NCI-H524 treated with DMSO at 0.1 percent for 48 hours (cell line): ENCODE data around the gene TRIO.
"Not testable (repeated sequence)": the region's sequence is repeated elsewhere in the genome, so short reads cannot be mapped to it uniquely, and the experiment has no call there.

ENCODE experiments used
- DNase-seq: peaks from one replicate; lab custom pipeline; 2025; lab: John Stamatoyannopoulos, UW

The TRIO gene

DNA sequence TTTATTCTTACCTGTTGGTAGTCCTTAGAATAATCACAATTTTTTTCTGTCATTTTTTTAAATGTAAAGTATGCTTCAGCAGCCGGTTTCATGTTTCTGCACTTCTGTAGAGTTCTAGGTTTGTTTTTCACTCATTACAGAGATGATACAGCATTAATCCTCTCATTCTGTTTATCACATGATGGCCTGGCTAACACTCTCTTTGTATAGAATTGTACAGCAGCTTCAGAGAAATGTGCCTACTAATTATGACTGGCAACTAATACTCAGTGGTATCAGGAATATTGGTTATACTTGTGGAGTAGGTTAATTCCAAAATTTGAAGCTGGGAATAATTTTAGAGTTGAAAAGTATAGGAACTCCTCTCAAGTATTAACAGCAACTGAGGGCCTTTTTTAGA lies 245.6 kb downstream of the TRIO start:
- no peak for DNase-seq

DNA sequence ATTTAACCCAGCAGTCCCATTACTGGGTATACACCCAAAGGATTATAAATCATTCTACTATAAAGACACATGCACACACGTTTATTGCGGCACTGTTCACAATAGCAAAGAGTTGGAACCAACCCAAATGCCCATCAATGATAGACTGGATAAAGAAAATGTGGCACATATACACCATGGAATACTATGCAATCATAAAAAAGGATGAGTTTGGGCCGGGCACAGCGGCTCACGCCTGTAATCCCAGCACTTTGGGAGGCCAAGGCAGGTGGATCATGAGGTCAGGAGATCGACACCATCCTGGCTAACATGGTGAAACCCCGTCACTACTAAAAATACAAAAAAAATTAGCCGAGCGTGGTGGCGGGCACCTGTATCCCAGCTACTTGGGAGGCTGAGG lies 249.4 kb downstream of the TRIO start:
- not testable (repeated sequence) for DNase-seq

DNA sequence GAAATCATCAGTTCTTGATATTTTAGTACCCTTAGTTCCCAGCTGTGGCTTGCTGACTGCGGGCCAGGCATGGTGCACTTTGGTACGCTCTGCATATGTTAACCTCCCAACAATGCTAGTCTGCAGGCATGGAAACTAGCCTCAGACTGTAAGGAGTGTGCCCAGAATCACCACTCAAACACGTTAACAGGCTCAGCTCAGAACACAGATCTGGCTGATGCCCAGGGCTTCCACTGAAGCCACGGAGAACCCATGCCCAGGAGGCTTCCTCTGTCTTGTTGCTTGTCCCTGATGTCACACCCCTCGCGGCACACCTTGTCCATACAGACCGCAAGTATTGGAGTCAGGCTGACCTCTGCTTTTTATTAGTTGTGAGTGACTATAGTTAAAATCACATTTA lies 251.2 kb downstream of the TRIO start:
- no peak for DNase-seq

DNA sequence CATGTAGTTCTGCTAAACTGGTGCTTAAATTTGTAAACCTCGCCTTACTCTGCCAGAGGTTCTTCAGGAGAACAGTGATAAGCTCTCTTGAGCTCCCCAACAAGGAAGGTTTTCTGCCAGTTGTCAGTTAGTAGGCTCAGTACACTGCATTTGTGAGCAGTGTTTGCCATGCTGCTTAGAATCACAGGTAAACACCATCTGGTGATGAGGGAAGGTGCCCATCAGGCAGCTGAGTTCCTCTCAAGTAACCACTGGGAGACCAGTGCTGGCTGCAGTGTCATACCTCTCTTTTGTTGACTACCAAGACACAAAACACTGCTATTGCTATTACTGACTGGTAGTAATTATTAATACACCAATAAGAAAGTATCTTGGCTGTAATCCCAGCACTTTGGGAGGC lies 252.3 kb downstream of the TRIO start:
- no peak for DNase-seq

DNA sequence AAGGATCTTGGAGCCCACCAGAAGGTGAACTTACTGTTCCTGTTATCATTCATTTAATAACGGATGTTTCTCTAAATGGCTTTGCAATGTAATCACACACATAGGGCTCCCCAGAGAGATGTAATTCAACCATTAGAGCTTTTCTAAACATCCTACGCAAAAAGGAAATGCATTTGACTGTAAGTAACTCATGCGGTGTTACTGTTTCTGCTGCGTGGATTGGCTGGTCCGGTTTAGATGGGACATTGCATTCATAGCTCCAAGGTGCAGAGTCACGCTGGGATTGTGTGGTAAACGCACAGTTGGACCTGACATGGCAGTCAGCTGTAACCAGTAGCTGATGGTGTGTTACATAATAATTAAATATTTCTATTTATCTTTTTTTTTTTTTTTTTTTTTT lies 252.9 kb downstream of the TRIO start:
- no peak for DNase-seq

DNA sequence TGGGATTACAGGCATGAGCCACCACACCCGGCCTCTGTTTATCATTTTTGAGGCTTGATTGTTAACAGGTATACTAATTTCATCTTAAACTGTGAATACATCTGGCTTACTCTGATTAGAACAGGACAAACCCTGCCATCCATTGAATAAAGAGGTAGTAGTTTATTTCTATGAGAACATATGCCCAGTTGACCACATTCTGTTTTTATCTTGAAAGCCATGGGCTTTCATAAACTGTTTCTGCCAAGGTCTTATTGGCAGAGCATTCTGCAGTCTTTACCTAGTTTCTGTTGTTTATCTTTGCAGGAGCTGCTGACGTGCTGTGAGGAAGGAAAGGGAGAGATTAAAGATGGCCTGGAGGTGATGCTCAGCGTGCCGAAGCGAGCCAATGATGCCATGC lies 253.6 kb downstream of the TRIO start:
- no peak for DNase-seq

DNA sequence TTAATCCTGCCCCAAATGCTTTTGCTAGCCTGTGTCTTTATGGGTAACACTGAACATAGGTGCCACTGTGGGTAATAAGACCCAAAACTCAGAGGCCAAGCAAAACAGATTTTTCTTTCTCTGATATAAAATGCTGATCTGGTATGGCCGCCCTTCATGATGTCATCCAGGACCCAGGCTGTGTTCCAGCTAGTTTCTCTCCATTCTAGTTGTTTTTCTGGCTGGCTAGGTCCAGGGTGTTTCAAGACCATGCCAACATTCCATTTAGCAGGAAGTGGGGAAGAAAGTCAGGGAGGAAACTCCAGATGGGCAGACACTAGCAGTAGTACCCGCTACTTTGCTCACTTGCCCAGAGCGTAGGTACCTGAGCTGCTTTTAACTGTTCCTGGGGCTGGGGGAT lies 254.6 kb downstream of the TRIO start:
- DNase-seq, result no peak

DNA sequence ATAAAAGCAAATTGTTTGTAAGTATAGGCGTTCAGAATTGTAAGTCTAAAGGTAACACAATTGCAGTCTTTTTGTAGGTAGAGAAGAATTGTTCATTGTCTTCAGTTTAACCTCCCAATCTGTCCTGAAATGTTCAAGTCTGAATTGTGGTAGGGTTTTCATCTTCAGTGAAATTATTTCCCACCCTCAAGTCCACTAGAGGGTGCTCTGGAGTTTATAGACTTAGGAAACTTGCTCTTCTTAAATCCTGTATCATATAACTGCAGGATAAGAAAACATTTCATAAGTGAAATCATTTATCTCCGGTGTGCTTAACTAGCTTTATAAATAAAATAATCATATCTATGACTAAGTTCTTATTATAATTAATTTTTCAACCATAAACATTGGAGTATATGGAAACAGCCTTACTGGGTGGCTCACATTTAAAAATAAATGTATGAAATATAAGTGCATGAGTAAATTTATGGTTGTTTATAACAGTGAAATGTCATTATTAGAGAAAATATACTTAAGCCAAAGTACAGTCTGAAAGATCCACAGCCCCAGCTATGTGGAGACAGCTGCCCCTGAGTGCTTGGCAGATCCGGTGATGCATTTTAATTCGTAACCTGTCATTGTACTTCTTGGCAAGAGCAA lies 256.0 kb downstream of the TRIO start:
- DNase-seq, result peak; percentile 23

DNA sequence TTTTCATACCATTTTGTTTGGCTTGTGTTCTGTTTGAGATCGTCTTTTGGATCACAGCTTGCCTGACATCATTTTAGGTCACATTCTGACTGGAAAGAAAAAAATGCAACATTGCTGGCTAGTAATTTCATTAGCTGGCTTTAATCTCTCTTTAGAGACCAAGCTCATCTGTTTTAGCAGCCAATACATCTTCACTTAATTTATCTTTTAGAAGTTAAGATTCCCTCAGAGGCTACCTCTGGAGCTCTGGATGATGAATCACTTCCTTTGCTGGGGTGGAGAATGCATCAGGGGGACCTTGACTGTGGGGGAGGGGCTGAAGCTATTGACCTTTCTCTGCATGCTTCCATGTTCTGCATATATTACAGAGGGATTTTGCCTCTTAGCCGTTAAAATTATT lies 256.9 kb downstream of the TRIO start:
- DNase-seq, result no peak

DNA sequence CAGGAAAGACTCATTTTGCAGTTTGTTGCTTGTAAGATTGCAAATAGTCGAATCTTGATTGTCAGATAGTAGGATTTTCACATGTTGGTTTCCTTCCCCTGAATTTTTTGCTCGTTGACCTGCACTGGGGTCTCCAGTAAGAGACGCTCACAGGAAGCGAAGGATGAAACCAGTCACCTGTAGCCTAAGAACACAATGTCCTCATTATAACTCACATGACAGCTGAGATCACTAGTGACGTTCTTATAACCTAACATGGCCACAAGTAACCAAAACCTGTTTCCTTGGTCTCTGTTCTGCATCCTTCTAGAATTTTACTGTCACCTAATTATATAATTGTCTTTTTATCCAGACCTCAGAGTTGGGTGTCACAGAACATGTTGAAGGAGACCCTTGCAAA lies 257.5 kb downstream of the TRIO start:
- no peak for DNase-seq

DNA sequence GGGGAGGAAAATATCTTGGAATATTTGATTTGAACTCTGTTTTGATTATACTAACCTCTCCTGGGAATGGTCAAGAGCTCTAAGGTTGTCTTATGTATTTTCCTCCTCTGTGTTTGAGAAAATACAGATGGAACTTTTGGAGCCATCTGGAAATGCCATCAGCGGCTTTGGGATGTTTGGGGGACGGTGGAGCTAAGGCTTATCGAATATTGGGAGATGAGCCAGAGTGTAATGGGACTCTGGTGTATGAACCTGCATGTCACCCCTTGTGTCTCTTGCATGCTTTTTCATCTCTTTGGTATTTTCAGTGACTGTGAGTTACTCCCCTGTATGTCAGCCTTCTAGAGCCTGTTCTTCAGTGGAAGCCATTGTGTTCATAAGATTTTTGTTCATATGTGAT lies 258.5 kb downstream of the TRIO start:
- DNase-seq, result no peak

DNA sequence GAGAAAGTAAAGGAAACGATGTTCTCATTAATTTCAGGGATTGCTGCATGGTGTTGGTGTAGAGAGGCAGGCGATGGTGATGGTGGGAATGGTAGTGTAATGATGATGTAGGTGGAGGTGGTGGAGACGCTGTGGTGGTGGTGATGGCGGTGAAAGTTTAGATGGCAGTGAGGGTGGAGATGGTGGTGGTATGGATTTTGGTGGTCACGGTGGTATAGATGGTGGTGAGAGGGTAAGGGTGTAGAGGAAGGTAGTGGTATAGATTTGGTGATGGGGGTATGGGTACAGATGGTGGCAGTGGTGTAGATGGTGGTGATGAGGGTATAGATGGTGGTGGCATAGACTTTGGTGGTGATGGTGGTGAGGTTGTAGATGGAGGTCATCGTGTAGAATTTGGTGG lies 259.3 kb downstream of the TRIO start:
- no peak for DNase-seq

DNA sequence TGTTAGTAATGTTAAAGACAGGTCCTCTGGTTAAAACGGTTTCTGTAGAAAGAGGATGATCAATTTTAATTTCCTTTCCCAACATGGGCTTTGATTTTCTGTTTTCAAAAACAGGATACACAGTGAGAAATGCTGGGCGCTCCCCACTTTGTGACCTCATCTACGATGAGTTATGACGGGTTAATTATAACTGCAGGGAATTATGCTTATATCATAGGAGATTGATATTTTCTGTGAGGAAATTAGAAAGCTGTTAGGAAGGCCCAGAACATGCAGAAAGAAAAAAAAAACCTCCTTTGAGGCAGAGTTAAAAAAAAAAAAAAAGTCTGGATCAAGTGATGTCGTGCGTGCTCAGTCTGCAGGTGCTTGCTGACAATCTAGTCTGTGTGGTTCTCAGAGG lies 261.6 kb downstream of the TRIO start:
- no peak for DNase-seq

DNA sequence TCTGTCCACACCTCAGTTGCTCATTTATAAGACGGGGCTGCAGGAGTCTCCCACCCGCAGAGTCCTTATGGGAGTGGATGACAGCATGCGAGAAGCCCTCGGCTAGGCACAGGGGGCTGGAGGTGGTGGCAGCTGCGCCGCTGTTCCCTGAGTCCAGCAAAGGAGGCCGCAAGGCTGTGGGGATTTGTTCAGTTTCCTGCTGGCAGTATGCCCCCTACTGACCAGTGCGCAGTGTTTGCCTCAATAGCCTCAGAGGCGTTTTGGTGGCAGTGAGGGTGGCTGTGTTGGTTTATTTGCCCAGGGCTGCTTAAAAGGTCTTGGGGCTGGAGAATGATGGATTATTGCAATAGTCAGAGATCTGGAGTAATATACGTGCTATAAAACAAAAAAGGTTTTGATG lies 262.1 kb downstream of the TRIO start:
- no peak for DNase-seq

DNA sequence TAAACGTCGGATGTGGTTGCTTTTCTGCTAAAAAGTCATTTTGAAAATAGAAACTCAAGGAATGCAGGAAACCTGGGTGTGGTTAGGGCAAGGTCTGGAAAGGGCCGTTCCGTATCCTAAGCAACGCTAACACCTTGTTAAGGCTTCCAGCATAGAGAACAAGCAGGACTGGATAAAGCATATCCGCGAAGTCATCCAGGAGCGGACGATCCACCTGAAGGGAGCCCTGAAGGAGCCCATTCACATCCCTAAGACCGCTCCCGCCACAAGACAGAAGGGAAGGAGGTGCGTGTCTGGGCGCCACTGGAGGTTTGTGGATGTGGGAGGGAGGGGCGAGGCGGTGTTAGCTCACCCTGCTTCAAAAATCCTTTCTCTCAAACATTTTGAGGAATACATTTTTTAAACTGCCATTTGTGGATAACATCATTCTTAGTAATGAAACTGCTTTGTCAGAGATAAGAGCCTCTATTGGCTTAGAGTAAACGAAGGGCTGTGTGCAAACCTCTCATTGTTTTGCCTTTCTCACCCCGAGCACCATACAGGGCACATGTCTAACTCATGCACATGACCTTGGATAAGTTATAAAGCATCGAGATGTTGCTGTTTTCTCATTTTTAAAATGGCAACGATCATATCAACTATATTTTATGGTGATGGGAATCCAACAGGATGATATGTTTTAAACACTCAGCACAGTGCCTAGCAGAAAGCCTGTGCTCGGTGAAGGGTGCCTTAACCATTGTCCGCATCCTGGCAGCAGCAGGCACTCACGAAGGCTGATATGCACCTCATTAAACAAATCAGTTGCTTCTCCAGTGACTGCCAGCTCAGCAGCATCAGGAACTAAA lies 262.8 kb downstream of the TRIO start:
- DNase-seq, result no peak

DNA sequence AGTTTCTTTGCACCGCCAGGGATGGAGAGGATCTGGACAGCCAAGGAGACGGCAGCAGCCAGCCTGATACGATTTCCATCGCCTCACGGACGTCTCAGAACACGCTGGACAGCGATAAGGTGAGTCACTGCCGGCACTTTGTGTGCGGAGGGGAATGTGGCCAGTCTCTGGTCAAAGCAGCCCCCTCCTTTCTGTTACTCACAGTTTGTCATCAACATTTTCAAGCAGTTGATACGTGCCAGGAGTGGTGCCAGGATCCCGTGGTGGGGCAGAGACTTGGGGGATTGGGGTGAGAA lies 263.4 kb downstream of the TRIO start:
- DNase-seq, result no peak

DNA sequence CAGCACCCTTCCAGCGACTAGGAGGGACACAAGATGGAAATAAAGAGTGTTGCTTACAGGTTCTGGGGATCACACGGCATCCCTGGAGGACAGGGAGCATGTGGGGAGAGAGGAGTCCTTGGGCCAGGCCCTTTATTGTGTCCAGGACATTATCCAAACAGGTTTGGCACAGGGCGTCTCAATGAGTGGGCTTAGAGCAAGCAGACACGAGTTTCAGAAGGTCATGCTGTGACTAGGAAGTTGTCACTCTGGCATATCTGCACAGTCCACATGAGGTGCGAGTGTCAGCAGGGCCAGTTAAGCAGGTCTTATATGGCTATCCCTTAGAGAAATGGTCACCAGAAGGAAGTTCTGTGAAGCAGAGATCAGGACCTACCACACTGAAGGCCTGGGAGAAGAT lies 263.9 kb downstream of the TRIO start:
- no peak for DNase-seq

DNA sequence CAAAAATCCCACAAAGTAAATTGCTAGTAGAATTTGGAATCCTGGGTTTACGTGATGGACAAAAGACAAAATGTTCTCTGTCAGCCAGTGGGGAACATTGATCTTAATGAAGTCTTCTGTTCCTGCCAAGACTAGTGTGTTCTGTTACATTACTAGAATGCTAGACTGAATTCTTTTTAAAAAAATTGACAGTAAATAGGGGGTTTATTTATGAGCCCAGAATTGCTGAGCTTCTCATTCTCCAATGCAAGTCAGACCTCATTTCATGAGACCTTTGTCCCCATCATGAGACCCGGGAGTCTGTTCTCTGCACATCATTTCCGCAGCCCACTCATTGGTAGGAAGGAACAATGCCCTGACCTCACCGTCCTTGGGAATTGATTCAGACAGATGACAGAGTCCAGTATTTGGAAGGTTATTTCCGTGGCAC lies 264.6 kb downstream of the TRIO start:
- DNase-seq, result no peak

DNA sequence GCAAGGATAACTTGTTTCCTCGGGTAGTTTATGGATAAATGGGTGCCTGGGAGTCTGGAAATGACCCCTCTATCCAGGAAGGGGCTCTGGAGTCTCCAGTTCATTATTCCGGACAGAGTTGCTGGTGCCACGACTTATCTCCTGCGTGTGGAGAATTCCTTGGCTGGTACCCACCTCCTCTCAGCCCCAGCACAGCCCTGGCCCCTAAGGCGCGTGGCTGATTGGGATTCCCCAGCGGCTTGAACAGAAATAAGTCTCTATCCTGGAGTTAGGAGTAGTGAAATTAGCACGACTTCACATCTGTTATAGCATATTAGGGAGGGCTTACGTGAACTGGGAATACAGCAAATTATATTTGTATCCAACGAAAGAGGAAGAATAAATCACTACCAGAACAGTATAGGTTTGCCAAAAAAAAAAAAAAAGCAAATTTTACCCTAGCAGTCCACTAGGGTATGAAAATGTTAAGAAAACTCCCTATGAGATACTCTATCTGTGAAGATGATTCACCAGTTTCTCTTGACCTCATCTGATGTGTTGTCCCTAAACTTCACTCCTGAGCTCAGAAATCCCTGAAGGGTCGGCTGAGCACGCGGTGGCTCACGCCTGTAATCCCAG lies 265.9 kb downstream of the TRIO start:
- no peak for DNase-seq

DNA sequence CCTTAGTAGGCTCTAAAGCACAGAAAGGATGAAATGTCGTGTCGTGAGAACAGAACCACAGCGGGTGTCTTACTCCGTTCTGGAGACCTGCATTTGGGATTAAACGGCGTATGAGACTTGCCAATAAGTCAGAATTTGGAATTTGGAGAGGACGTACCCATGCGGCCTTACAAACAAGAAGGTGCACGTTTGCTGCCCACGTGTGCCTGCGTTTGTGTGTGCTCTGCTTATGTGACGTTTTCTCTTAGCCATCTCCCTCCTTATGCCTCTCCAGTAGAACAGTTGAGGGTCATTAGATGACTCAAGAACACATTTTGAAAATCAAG lies 266.9 kb downstream of the TRIO start:
- DNase-seq, result no peak

DNA sequence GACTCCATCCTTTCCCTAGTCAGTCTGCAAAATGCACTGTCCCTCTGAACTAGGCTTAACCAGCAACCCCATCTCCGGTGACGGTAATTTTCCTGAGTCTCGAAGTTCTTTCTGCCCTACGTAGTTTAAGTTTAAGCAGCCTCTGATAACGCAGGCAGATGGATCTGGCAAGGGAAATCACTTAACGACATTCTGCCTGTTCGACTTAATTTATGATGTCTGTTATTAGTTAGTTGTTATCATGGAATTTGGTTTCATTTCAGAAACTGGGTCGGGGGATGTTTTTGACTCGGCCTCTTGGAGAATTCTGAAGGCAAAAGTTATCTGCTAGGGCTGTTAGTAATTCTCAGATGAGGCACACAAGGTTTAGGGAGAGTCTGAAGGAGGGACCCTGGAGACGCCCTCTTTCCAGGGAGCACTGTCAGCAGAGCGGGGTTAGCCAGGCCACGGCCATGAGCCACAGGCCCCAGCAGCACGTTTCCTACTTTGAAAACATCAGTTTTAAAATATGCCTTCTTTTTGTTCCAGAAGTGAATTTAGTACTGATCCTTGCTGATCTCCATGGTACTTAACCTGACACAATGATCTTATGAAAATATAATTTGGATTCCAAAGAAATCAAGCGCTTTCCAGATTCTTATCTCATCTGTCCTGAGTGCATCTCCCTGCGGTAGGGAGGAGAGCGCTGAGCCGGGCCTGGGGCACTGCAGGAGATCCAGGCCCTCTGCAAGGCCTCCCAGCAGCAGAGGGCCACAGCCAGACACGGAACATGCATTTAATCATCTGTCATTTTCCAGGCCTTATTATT lies 267.5 kb downstream of the TRIO start:
- no peak for DNase-seq

DNA sequence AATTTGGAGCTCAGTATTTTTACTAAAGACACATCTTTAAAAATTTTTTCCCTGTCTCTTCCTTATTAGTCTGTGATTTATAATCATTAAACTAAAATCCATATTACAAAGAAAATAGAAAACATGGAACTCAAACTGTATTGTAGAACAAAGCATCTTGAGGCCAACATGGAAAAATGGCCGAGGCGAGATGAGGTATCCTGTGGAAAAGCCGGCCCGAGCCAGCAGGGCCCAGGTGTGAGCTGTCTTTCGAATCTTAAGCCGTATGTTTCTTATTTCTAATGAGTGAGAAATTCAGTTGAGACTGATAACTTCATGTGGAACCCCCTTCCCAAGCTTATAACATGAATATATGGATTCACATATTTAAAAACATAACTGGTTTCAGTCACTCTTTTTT lies 268.1 kb downstream of the TRIO start:
- no peak for DNase-seq

DNA sequence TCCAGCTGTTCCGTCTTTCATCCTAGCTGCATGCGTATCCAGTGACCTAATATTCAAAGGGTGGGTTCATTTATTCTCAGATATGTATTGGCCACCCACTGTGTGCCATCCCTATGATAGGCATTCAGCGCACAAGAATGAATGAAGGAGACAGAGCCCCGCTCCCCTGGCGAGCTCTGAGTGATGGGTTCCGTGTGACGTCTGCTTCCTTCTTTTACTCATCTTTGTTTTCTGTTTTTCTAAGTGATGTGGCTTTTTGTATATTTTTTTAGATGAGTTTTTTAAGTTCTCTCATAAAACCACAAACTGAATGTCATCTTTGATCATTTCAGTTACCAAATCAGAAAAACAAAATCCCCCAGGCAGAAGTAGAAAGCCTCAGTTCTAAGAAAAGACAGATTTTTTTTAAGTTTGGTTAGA lies 270.2 kb downstream of the TRIO start:
- DNase-seq, result no peak
